GM18873 (cell line): ENCODE measurements around the gene RPS6KA2.

Experiments used
- ATAC-seq: cut with Tn5 transposase; IDR thresholded peaks from one replicate; pipeline ENCODE4 v1.9.1; 2021; ENCODE audit warnings: mild to moderate bottlenecking, moderate library complexity, moderate number of reproducible peaks; ENCODE audit not compliant: unreplicated experiment, low FRiP score

Gene RPS6KA2

GRCh38 chr6:166656230-166657151, 29.4 kb upstream of the RPS6KA2 start:
- ATAC-seq, result no peak

- ATAC-seq, result no peak
Measured at GRCh38 chr6:166655713-166656229, 28.7 kb upstream of the RPS6KA2 start.

- ATAC-seq, result no peak
Measured at GRCh38 chr6:166655251-166655650, 28.2 kb upstream of the RPS6KA2 start.

GRCh38 chr6:166654573-166654972, 27.5 kb upstream of the RPS6KA2 start:
- no peak for ATAC-seq

- ATAC-seq, result no peak
Measured at GRCh38 chr6:166653639-166653941, 26.5 kb upstream of the RPS6KA2 start.

- no peak for ATAC-seq
Measured at GRCh38 chr6:166650824-166651807, 24.1 kb upstream of the RPS6KA2 start.

- no peak for ATAC-seq
Measured at GRCh38 chr6:166650047-166650446, 23.0 kb upstream of the RPS6KA2 start.

- ATAC-seq, result no peak
Measured at GRCh38 chr6:166648846-166649245, 21.8 kb upstream of the RPS6KA2 start.

GRCh38 chr6:166647896-166648295, 20.8 kb upstream of the RPS6KA2 start:
- no peak for ATAC-seq

- no peak for ATAC-seq
Measured at GRCh38 chr6:166646716-166647115, 19.7 kb upstream of the RPS6KA2 start.

GRCh38 chr6:166645896-166646295, 18.8 kb upstream of the RPS6KA2 start:
- ATAC-seq, result no peak

- ATAC-seq, result no peak
Measured at GRCh38 chr6:166644681-166645080, 17.6 kb upstream of the RPS6KA2 start.

GRCh38 chr6:166643891-166644590, 17.0 kb upstream of the RPS6KA2 start:
- ATAC-seq, result no peak

GRCh38 chr6:166642646-166643045, 15.6 kb upstream of the RPS6KA2 start:
- ATAC-seq, result no peak

- no peak for ATAC-seq
Measured at GRCh38 chr6:166640342-166641043, 13.4 kb upstream of the RPS6KA2 start.

GRCh38 chr6:166639921-166640320, 12.9 kb upstream of the RPS6KA2 start:
- ATAC-seq, result no peak

GRCh38 chr6:166638573-166638964, 11.5 kb upstream of the RPS6KA2 start:
- ATAC-seq, result no peak

GRCh38 chr6:166637812-166638572, 10.9 kb upstream of the RPS6KA2 start:
- ATAC-seq, result no peak

GRCh38 chr6:166636934-166637333, 9.9 kb upstream of the RPS6KA2 start:
- no peak for ATAC-seq
